Body of pancreas (tissue), 4 donors: ENCODE measurements around the gene PLXNB3. TPM values are rescaled to one million over a fixed set of nuclear protein-coding genes. Genes with fewer than 3 reads are reported as not detected.

Experiments
- ATAC-seq: fragments of 150-250 bp; one replicate; pipeline ENCODE4 v1.9.1; 2016
- DNase-seq, 4 donors: peaks; one replicate each; pipeline ENCODE4 v3.0.0-alpha.2; 2019
- H3K27ac ChIP-seq, 4 donors: fragments of 200-600 bp; sonication (generic); 1 replicate in 3 of 4; 2 replicates in 1 of 4; pipeline versions ENCODE4 v1.5.1 to v1.6.1; 2016 to 2019; ENCODE audit warnings: mild to moderate bottlenecking in 1 of 4, mixed read lengths in 1 of 4, moderate library complexity in 1 of 4
- H3K27me3 ChIP-seq, 2 donors: fragments of 200-600 bp; sonication (generic); one replicate each; pipeline ENCODE4 v1.6.0; 2016; ENCODE audit warnings: mild to moderate bottlenecking in 1 of 2
- H3K36me3 ChIP-seq, 2 donors: fragments of 200-600 bp; sonication (generic); replicated peaks in 1 of 2; 2 replicates each; pipeline ENCODE4 v1.5.1; 2016; ENCODE audit warnings: low read depth in 2 of 2; ENCODE audit not compliant: insufficient read depth in 1 of 2
- H3K4me1 ChIP-seq: fragments of 200-600 bp; sonication (generic); one replicate; pipeline ENCODE4 v1.6.0; 2016
- H3K4me3 ChIP-seq, 2 donors: fragments of 200-600 bp; sonication (generic); 1 replicate in 1 of 2; 2 replicates in 1 of 2; pipeline ENCODE4 v1.5.1; 2016 to 2019
- H3K9me3 ChIP-seq, 3 donors: fragments of 200-600 bp; sonication (generic); 1 replicate in 2 of 3; 2 replicates in 1 of 3; pipeline ENCODE4 v1.5.1; 2016
- POLR2A ChIP-seq, 3 donors: fragments of 450-650 bp; IDR thresholded peaks; one replicate each; pipeline ENCODE4 v1.6.1; 2016; ENCODE audit warnings: antibody characterized with exemption in 3 of 3, mild to moderate bottlenecking in 2 of 3
- WGBS, 2 donors: methylation state at CpG; one replicate each; pipeline ENCODE4 v1.1.5; 2017; 5-methylcytosine and 5-hydroxymethylcytosine counted together
- intact Hi-C: fragments of 100-400 bp; cut with DNase I; formaldehyde crosslinking; loops from one replicate; pipeline ENCODE4 v1.15.1; 2023
- total RNA-seq, 2 donors: library from RNA; depleted of rRNA; stranded (reverse); fragments of >200 nt; gene quantifications; one replicate each; pipeline ENCODE4 v1.1.0, GENCODE V29; 2016
- TF ChIP-seq, protein P1 (sequence below), 7 experiments: fragments of 450-650 bp in 4 of 7; fragments of 200-600 bp in 3 of 7; sonication (generic) in 3 of 7; IDR thresholded peaks; one replicate each; pipeline ENCODE4 v1.5.1; 2016 to 2019; ENCODE audit warnings: antibody characterized with exemption in 7 of 7

Gene PLXNB3
- total RNA-seq, 2 donors from 2014 or later = 4.2 to 13.2 TPM

DNA sequence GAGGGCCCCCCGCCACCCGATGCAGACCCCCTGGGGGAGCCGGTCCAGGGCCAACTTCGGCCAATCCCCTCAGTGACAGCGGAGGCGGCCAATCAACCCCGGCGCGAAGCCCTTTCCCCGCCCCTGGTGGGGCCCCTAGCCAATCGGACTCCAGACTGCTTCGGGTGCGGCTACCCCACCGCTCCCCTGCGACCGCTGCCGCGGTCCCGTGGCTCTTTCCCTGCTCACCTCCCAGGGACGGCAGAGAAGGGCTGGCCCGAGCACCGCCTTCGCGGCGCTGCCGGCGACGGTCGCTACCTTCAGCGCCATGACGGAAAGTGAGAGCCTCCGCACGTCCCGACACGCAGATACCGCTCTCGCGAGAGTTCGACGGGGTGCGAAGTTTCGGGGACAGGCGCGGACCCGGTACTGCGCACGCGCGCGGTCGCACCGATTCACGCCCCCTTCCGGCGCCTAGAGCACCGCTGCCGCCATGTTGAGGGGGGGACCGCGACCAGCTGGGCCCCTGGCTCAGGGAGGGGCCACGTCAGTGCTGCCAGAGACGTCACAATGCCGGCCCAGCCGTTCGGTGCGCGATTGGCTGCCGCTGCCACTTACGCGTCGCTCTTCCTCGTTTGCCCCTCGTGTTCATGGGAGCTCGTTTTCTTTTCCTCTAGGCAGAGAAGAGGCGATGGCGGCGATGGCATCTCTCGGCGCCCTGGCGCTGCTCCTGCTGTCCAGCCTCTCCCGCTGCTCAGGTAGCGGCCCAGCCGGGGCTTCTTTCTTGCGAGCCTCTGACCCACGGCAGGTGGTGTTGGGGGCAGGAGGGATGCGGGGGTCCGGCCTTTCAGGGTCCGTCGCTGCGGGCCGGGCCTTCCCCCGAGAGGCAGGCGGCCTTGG, 30.2 kb downstream of the PLXNB3 start, which contains the start of the genes IDH3G and SSR4:
Gene IDH3G (minus strand): TSS at position 358 of the 879 bp plus-strand sequence. CDS start 49 bp downstream, at position 309.
Gene SSR4 (plus strand): TSS at position 651 of the 879 bp plus-strand sequence. CDS start 20 bp downstream, at position 671.
- peak within 1 kb of the TSS; percentile 68 to 96 (median 93) for H3K27ac ChIP-seq
- intact Hi-C loops = no loop called here
- H3K9me3 ChIP-seq = no peaks in the 10 kb centered on the region
- no peaks in the 10 kb centered on the region for H3K27me3 ChIP-seq
- ATAC-seq (peak; percentile 94), DNase-seq (peak; percentile 92 to 94 (median 93))
- H3K36me3 ChIP-seq = no peaks in the 10 kb centered on the region
- WGBS, 2 donors = 0 to 1% methylated on average over 2 to 30 of the region's 92 CpGs
- TF ChIP-seq, protein P1, sequence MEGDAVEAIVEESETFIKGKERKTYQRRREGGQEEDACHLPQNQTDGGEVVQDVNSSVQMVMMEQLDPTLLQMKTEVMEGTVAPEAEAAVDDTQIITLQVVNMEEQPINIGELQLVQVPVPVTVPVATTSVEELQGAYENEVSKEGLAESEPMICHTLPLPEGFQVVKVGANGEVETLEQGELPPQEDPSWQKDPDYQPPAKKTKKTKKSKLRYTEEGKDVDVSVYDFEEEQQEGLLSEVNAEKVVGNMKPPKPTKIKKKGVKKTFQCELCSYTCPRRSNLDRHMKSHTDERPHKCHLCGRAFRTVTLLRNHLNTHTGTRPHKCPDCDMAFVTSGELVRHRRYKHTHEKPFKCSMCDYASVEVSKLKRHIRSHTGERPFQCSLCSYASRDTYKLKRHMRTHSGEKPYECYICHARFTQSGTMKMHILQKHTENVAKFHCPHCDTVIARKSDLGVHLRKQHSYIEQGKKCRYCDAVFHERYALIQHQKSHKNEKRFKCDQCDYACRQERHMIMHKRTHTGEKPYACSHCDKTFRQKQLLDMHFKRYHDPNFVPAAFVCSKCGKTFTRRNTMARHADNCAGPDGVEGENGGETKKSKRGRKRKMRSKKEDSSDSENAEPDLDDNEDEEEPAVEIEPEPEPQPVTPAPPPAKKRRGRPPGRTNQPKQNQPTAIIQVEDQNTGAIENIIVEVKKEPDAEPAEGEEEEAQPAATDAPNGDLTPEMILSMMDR (IDR thresholded peaks at IDR 0.05) = peak in 5 of 7 experiments; percentile 7 to 55 (median 31)
- peak; percentile 43 to 76 (median 75) for TF ChIP-seq POLR2A (IDR thresholded peaks at IDR 0.05)
- peak within 1 kb of the TSS; percentile 45 to 46 for H3K4me3 ChIP-seq
- peaks cover 47% of the 10 kb centered on the region for H3K4me1 ChIP-seq

DNA sequence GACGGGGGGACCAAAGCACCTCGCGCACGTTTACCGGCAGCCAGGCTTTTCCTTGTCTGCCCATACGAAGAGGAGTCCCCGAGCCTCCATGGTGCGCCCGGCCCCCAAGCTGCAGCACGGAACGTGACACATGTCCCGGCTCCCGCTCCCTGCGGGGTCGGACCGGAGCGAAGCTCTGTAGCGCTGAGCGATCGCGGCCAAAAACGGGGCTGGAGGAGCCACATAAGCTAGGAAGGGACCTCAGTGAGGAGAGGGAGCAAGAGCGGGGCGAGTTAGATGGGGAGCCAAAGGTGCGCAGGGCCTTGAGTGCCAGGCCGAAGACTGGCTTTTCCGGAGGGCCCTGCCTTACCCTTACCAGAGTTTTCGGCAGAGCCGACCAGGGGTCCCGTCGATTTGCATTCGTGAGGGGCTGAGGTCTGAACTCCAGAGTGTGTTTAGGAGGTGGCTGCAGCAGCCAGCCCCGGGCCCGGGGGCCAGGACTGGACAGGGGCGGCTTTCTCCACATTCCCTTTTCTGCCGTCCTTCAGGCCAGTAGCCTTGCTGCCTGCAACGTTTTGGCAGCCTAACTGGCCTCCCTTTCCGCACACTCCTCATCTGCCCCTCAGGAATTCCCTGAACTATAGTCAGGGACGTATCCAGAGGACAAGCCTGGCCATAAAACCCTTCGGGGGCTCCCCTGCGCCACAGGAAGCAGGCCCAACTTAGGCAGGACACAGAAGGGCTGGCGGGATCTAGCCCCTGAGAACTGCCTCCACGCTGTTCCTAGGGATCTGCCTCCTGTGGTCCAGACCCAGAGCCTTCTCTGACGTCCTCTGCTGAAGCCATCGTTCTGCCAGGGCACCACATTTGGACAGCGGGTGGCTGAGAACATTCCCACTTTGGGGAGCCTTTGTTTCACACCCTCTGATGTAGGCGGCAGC, 31.1 kb downstream of the PLXNB3 start:
- DNase-seq = peak in 1 of 4 donors; percentile 20
- Histone ChIP-seq H3K4me3 (peak overlapping the region; percentile 43 to 46), H3K36me3 (no peaks in the 10 kb centered on the region), H3K27me3 (no peaks in the 10 kb centered on the region), H3K9me3 (no peaks in the 10 kb centered on the region), H3K27ac (peak overlapping the region; percentile 49 to 96 (median 82)), H3K4me1 (peaks cover 51% of the 10 kb centered on the region)
- 3 to 5% methylated on average over 7 to 46 of the region's 47 CpGs for WGBS, 2 donors
- intact Hi-C loops = no loop called here
- no peak for ATAC-seq
- TF ChIP-seq, protein P1 (IDR thresholded peaks at IDR 0.05) = no peak
- TF ChIP-seq POLR2A (IDR thresholded peaks at IDR 0.05) = no peak

DNA sequence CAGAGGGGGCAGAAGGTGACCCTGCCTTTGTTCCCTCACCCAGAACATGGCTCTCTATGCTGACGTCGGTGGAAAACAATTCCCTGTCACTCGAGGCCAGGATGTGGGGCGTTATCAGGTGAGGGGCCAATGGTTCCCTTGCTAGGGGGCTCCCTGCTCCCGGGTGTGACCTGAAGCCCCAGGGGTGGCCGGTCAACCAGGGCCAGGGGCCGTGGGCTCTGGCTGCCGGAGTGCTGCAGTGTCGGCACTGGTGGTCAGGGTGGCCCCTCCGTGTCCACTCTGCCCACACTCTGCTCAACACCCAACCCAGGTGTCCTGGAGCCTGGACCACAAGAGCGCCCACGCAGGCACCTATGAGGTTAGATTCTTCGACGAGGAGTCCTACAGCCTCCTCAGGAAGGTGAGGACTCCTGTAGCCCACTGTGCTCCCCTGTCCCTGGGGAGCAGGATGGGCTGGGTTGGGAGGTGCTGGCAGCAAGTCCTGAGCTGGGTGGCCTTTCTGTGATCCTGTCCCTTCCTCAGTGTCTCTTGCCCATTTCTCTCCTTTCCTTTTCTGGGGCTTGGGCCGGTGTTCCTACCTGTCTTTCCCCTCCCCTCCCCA, 33.5 kb downstream of the PLXNB3 start:
- Histone ChIP-seq H3K27ac (no peak overlapping the region), H3K36me3 (no peaks in the 10 kb centered on the region), H3K9me3 (no peaks in the 10 kb centered on the region), H3K27me3 (no peaks in the 10 kb centered on the region), H3K4me3 (no peak overlapping the region), H3K4me1 (peaks cover 44% of the 10 kb centered on the region)
- no peak for ATAC-seq
- no peak for DNase-seq
- 73 to 100% methylated on average over 2 to 5 of the region's 15 CpGs for WGBS, 2 donors
- no peak for TF ChIP-seq POLR2A (IDR thresholded peaks at IDR 0.05)
- TF ChIP-seq, protein P1 (IDR thresholded peaks at IDR 0.05) = no peak
- intact Hi-C loops = no loop called here

DNA sequence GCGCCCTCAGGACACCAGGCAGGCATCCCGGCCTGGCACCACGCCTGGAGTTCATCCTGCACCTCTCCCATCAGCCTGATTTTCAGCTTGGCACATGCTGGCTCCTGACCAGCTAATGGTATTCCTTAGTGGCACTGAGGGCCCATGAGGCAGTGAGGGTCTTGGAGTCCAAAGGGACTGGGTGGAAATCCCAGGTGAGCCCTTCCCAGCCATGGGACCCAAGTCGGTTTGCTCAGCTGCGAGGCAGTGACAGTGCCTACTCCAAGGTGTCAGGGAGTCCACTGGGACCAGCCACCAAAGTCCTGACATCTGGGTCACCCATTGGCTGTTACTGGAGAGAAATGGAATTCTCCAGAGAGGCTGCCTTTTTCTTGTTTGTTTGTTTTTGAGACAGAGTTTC, 35.3 kb downstream of the PLXNB3 start:
- Histone ChIP-seq H3K9me3 (no peaks in the 10 kb centered on the region), H3K27me3 (no peaks in the 10 kb centered on the region), H3K4me3 (no peak overlapping the region), H3K4me1 (peaks cover 36% of the 10 kb centered on the region), H3K27ac (peak overlapping the region in 1 of 4 donors; percentile 1), H3K36me3 (no peaks in the 10 kb centered on the region)
- TF ChIP-seq, protein P1 (IDR thresholded peaks at IDR 0.05) = no peak
- TF ChIP-seq POLR2A (IDR thresholded peaks at IDR 0.05) = no peak
- ATAC-seq = no peak
- peak; percentile 28 to 66 (median 40) for DNase-seq
- intact Hi-C loops = no loop called here
- WGBS, 2 donors = 78% methylated on average over 2 of the region's 5 CpGs; no CpG with 5 or more reads in 1 of the 2 donors
